HEK293 (cell line): ENCODE results near the gene SCN5A.

Experiments used
- CTCF ChIA-PET: fragments of 350-600 bp; formaldehyde crosslinking; extraction: SDS; loops from one replicate; lab custom pipeline; 2021; ENCODE audit warnings: antibody characterized with exemption; lab: Yijun Ruan, JAX
- POLR2A ChIA-PET: fragments of 300-600 bp; formaldehyde crosslinking; extraction: SDS; loops from one replicate; lab custom pipeline; 2020; ENCODE audit warnings: antibody characterized with exemption, inconsistent platforms; lab: Yijun Ruan, JAX
- H3K27ac ChIP-seq: fragments of 200-500 bp; sonication (Bioruptor generic); 2 replicates; pipeline ENCODE4 v1.5.1; 2014; ENCODE audit warnings: low read depth, low read length, control low read depth, inconsistent platforms; ENCODE audit errors: extremely low read depth
- H3K36me3 ChIP-seq, 2 experiments: fragments of 200-500 bp in 1 of 2; sonication (Bioruptor generic) in 1 of 2; 1 replicate in 1 of 2; 2 replicates in 1 of 2; pipeline ENCODE4 v1.5.1; 2014 to 2017; ENCODE audit warnings: inconsistent platforms in 2 of 2, low read length in 2 of 2; ENCODE audit not compliant: control insufficient read depth in 2 of 2, insufficient read depth in 1 of 2
- H3K4me1 ChIP-seq: fragments of 200-500 bp; sonication (Bioruptor generic); 2 replicates; pipeline ENCODE4 v1.5.1; 2014; ENCODE audit warnings: mild to moderate bottlenecking, low read length, inconsistent platforms; ENCODE audit not compliant: control insufficient read depth, insufficient read depth
- H3K4me3 ChIP-seq: 2 replicates; pipeline ENCODE4 v1.5.1; 2011; ENCODE audit warnings: low read depth, mild to moderate bottlenecking, control low read depth, low read length, moderate library complexity
- H3K9me3 ChIP-seq: fragments of 200-500 bp; sonication (Bioruptor generic); 2 replicates; pipeline ENCODE4 v1.5.1; 2014; ENCODE audit warnings: low read depth, low read length, inconsistent platforms; ENCODE audit not compliant: control insufficient read depth, insufficient read depth
- HOXA7 ChIP-seq: sonication (generic); formaldehyde crosslinking; IDR thresholded peaks from 2 replicates; pipeline ENCODE4 v1.8.1; 2022; ENCODE audit warnings: missing genetic modification reagents, borderline replicate concordance
- KLF9 ChIP-seq: fragments of 450-650 bp; formaldehyde crosslinking; IDR thresholded peaks from 2 replicates; pipeline ENCODE4 v1.5.1; 2016; ENCODE audit warnings: missing biosample characterization, missing genetic modification characterization, low read depth
- MYNN ChIP-seq: fragments of 450-650 bp; formaldehyde crosslinking; IDR thresholded peaks from 2 replicates; pipeline ENCODE4 v1.5.1; 2016; ENCODE audit warnings: missing biosample characterization, missing genetic modification characterization, borderline replicate concordance
- OVOL3 ChIP-seq: fragments of 450-650 bp; formaldehyde crosslinking; IDR thresholded peaks from 2 replicates; pipeline ENCODE4 v1.5.1; 2016; ENCODE audit warnings: missing biosample characterization, missing genetic modification characterization
- SP3 ChIP-seq: fragments of 450-650 bp; formaldehyde crosslinking; IDR thresholded peaks from 2 replicates; pipeline ENCODE4 v1.5.1; 2016; ENCODE audit warnings: missing biosample characterization, missing genetic modification characterization
- WT1 ChIP-seq: fragments of 450-650 bp; formaldehyde crosslinking; IDR thresholded peaks from 2 replicates; pipeline ENCODE4 v1.5.1; 2016; ENCODE audit warnings: missing biosample characterization, missing genetic modification characterization
- ZBTB8A ChIP-seq: fragments of 450-650 bp; formaldehyde crosslinking; IDR thresholded peaks from 2 replicates; pipeline ENCODE4 v1.5.1; 2016; ENCODE audit warnings: missing biosample characterization, missing genetic modification characterization
- ZFHX2 ChIP-seq: fragments of 450-650 bp; formaldehyde crosslinking; conservative IDR thresholded peaks from 2 replicates; pipeline ENCODE4 v1.5.1; 2016; ENCODE audit warnings: missing biosample characterization, missing genetic modification characterization
- ZFP37 ChIP-seq: fragments of 450-650 bp; formaldehyde crosslinking; IDR thresholded peaks from 2 replicates; pipeline ENCODE4 v1.5.1; 2016; ENCODE audit warnings: missing biosample characterization, missing genetic modification characterization
- ZIC2 ChIP-seq: fragments of 450-650 bp; formaldehyde crosslinking; IDR thresholded peaks from 2 replicates; pipeline ENCODE4 v1.5.1; 2016; ENCODE audit warnings: missing biosample characterization, missing genetic modification characterization
- ZNF10 ChIP-seq: fragments of 450-650 bp; formaldehyde crosslinking; IDR thresholded peaks from 2 replicates; pipeline ENCODE4 v1.5.1; 2017; ENCODE audit warnings: missing biosample characterization, missing genetic modification characterization
- ZNF132 ChIP-seq: fragments of 450-650 bp; formaldehyde crosslinking; IDR thresholded peaks from 2 replicates; pipeline ENCODE4 v1.5.1; 2017; ENCODE audit warnings: missing biosample characterization, missing genetic modification characterization, borderline replicate concordance
- ZNF140 ChIP-seq: fragments of 450-650 bp; formaldehyde crosslinking; IDR thresholded peaks from 2 replicates; pipeline ENCODE4 v1.5.1; 2016; ENCODE audit warnings: missing biosample characterization, missing genetic modification characterization
- ZNF16 ChIP-seq: fragments of 450-650 bp; formaldehyde crosslinking; IDR thresholded peaks from 2 replicates; pipeline ENCODE4 v1.5.1; 2016; ENCODE audit warnings: low read depth, missing biosample characterization, missing genetic modification characterization
- ZNF292 ChIP-seq: fragments of 450-650 bp; formaldehyde crosslinking; IDR thresholded peaks from 2 replicates; pipeline ENCODE4 v1.5.1; 2016; ENCODE audit warnings: low read depth, missing biosample characterization, missing genetic modification characterization, borderline replicate concordance
- ZNF324 ChIP-seq: fragments of 450-650 bp; formaldehyde crosslinking; IDR thresholded peaks from 2 replicates; pipeline ENCODE4 v1.5.1; 2016; ENCODE audit warnings: missing biosample characterization, missing genetic modification characterization
- ZNF350 ChIP-seq: fragments of 450-650 bp; formaldehyde crosslinking; IDR thresholded peaks from 2 replicates; pipeline ENCODE4 v1.5.0; 2017; ENCODE audit warnings: missing biosample characterization, mild to moderate bottlenecking, missing genetic modification characterization
- ZNF416 ChIP-seq: fragments of 450-650 bp; formaldehyde crosslinking; IDR thresholded peaks from 2 replicates; pipeline ENCODE4 v1.5.1; 2016; ENCODE audit warnings: missing biosample characterization, missing genetic modification characterization
- ZNF48 ChIP-seq: fragments of 450-650 bp; formaldehyde crosslinking; IDR thresholded peaks from 2 replicates; pipeline ENCODE4 v1.5.1; 2016; ENCODE audit warnings: missing biosample characterization, missing genetic modification characterization
- ZNF501 ChIP-seq: fragments of 450-650 bp; formaldehyde crosslinking; IDR thresholded peaks from 2 replicates; pipeline ENCODE4 v1.5.1; 2016; ENCODE audit warnings: missing biosample characterization, missing genetic modification characterization
- ZNF544 ChIP-seq: fragments of 450-650 bp; formaldehyde crosslinking; IDR thresholded peaks from 2 replicates; pipeline ENCODE4 v1.5.0; 2017; ENCODE audit warnings: missing biosample characterization, missing genetic modification characterization
- ZNF558 ChIP-seq: fragments of 450-650 bp; formaldehyde crosslinking; IDR thresholded peaks from 2 replicates; pipeline ENCODE4 v1.5.1; 2016; ENCODE audit warnings: missing biosample characterization, missing genetic modification characterization
- ZNF596 ChIP-seq: fragments of 450-650 bp; IDR thresholded peaks from 2 replicates; pipeline ENCODE4 v1.5.0; 2018; ENCODE audit warnings: missing biosample characterization, mild to moderate bottlenecking, missing genetic modification characterization, moderate library complexity
- ZNF843 ChIP-seq: fragments of 450-650 bp; formaldehyde crosslinking; IDR thresholded peaks from 2 replicates; pipeline ENCODE4 v1.5.1; 2016; ENCODE audit warnings: missing biosample characterization, missing genetic modification characterization
- TF ChIP-seq, protein P1 (sequence below): fragments of 450-650 bp; formaldehyde crosslinking; conservative IDR thresholded peaks from 2 replicates; pipeline ENCODE4 v1.5.1; 2016; ENCODE audit warnings: low read depth, missing biosample characterization, missing genetic modification characterization
- TF ChIP-seq, protein P2 (sequence below): fragments of 450-650 bp; formaldehyde crosslinking; IDR thresholded peaks from 2 replicates; pipeline ENCODE4 v1.5.1; 2017; ENCODE audit warnings: missing biosample characterization, missing genetic modification characterization
- TF ChIP-seq, protein P3 (sequence below): fragments of 450-650 bp; formaldehyde crosslinking; IDR thresholded peaks from 2 replicates; pipeline ENCODE4 v1.5.1; 2016; ENCODE audit warnings: missing biosample characterization, missing genetic modification characterization

Gene SCN5A

DNA sequence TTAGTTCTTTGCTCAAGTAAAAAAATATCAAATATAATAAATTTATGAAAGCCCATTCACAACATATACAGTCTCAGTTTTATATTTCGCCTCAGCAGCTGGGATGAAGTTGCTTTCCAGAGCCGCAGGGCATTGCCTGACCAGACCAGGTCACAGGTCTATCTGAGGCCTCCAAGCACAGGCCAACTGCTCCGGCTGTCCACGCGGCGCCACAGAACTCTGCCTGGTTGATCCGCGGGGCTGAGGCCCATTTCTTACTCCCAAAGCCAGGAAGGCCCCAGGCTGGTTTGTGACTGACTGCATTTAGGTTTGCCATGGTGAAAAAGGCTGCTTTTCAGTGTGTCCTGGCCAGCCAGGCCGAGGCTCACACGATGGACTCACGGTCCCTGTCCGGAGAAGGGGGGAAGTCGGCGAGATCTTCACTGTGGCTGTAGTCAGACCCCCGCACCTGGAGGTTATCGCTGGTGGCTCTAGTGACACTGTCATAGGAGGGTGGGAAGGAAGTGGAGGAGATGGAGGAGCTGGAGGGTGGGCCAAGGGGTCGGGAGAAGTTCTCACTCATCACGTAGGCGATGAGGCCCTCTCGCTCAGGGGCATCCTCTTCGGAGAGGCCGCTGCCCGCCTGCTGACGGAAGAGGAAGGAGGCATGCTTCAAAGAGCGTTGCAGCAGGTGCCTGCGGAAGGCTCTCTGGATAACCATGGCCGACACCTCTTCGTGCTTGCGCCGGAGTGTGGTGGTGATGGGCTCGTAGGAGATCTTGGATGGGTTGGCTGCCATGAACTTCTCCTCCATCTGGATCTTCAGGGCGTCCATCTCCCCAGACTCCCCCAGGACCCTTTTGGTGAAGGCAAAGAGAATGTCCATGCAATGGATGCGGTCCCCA is 99.3 kb downstream of the SCN5A start (continued):
- TF ChIP-seq, protein P1, sequence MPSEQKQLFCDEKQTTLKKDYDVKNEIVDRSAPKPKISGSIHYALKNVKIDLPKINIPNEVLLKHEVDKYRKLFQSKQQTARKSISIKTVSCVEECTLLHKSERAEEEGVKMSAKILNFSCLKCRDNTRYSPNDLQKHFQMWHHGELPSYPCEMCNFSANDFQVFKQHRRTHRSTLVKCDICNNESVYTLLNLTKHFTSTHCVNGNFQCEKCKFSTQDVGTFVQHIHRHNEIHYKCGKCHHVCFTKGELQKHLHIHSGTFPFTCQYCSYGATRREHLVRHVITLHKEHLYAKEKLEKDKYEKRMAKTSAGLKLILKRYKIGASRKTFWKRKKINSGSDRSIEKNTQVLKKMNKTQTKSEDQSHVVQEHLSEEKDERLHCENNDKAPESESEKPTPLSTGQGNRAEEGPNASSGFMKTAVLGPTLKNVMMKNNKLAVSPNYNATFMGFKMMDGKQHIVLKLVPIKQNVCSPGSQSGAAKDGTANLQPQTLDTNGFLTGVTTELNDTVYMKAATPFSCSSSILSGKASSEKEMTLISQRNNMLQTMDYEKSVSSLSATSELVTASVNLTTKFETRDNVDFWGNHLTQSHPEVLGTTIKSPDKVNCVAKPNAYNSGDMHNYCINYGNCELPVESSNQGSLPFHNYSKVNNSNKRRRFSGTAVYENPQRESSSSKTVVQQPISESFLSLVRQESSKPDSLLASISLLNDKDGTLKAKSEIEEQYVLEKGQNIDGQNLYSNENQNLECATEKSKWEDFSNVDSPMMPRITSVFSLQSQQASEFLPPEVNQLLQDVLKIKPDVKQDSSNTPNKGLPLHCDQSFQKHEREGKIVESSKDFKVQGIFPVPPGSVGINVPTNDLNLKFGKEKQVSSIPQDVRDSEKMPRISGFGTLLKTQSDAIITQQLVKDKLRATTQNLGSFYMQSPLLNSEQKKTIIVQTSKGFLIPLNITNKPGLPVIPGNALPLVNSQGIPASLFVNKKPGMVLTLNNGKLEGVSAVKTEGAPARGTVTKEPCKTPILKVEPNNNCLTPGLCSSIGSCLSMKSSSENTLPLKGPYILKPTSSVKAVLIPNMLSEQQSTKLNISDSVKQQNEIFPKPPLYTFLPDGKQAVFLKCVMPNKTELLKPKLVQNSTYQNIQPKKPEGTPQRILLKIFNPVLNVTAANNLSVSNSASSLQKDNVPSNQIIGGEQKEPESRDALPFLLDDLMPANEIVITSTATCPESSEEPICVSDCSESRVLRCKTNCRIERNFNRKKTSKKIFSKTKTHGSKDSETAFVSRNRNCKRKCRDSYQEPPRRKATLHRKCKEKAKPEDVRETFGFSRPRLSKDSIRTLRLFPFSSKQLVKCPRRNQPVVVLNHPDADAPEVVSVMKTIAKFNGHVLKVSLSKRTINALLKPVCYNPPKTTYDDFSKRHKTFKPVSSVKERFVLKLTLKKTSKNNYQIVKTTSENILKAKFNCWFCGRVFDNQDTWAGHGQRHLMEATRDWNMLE (tag by site-specific recombination) = no peak
- TF ChIP-seq ZBTB8A (tag by site-specific recombination) = no peak
- TF ChIP-seq ZNF292 (tag by site-specific recombination) = no peak
- no peak for TF ChIP-seq WT1
- no peak for TF ChIP-seq ZNF48
- TF ChIP-seq, all 188 proteins: peak for 0

DNA sequence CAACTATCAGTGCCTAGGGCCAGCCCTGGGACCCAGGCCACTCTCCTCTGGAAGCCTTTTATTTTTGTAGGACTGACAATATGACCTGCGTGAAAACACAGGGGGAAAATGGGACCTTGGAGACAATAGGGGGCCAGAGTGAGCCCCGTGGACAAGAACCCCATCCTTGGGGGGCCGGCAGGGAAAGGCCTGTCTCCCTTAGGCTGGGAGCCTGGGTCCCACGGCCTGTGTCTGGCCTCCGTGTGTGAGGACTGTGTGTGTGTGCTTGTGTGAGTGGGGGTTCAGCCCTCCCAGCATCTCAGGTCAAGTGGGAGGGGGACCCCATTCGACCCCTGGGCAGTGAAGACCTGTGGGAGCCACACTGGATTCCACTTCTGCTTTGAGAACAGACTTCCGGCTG is 100.0 kb downstream of the SCN5A start:
- POLR2A ChIA-PET = no interaction called here
- TF ChIP-seq ZNF132 (tag by site-specific recombination) = no peak
- TF ChIP-seq ZNF544 (tag by site-specific recombination) = no peak
- TF ChIP-seq ZNF501 (tag by site-specific recombination) = no peak
- no peak for TF ChIP-seq ZNF558 (tag by site-specific recombination)
- TF ChIP-seq ZNF843 (tag by site-specific recombination) = no peak
- no peak for TF ChIP-seq OVOL3 (tag by site-specific recombination)
- TF ChIP-seq ZFP37 (tag by site-specific recombination) = no peak
- TF ChIP-seq ZNF10 (tag by site-specific recombination) = no peak
- no peak for TF ChIP-seq KLF9 (tag by site-specific recombination)
- no peak for TF ChIP-seq ZNF324 (tag by site-specific recombination)
- no peak for TF ChIP-seq ZNF140 (tag by site-specific recombination)
- no peak for TF ChIP-seq SP3
- no peak for TF ChIP-seq ZIC2
- CTCF ChIA-PET = interaction anchor here (0.6 kb wide), 1 partner anchor 101 kb away, joined by 3 read pairs; no protein-coding TSS in a partner anchor
- Histone ChIP-seq H3K36me3 (no peaks in the 10 kb centered on the region), H3K9me3 (no peaks in the 10 kb centered on the region), H3K4me1 (no peaks in the 10 kb centered on the region), H3K27ac (no peak overlapping the region), H3K4me3 (no peak overlapping the region)

DNA sequence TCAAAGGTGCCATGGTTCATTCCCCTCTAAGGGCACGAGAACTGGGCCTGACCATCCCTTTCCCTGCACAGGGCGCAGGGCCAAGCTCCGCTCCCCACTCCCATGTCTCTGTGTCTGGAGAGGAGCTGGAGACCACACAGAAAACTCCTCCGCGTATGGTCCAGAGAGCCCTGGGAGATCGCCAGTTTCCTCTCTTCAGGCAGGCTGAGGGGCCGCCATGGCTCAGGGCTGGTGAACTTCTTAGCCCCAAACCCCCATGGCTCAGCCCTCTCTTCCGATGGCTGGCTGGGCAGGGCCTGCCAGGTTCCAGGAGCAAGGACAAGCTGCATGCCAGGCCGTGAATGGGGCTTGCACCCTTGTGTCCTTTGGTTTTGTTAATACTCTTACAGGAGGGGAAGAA is 100.4 kb downstream of the SCN5A start:
- Histone ChIP-seq H3K27ac (no peak overlapping the region), H3K36me3 (no peaks in the 10 kb centered on the region), H3K4me1 (no peaks in the 10 kb centered on the region), H3K4me3 (no peak overlapping the region), H3K9me3 (no peaks in the 10 kb centered on the region)
- ChIA-PET POLR2A (no interaction called here), CTCF (interaction anchor here (0.6 kb wide), 1 partner anchor 100 kb away, joined by 3 read pairs; no protein-coding TSS in a partner anchor)
- no peak for TF ChIP-seq ZFHX2
- TF ChIP-seq HOXA7 (CRISPR knock-in tag) = no peak
- TF ChIP-seq ZNF843 (tag by site-specific recombination) = no peak
- no peak for TF ChIP-seq OVOL3 (tag by site-specific recombination)
- TF ChIP-seq MYNN (tag by site-specific recombination) = no peak
- TF ChIP-seq ZNF596 (tag by site-specific recombination) = no peak
- no peak for TF ChIP-seq ZNF416 (tag by site-specific recombination)
- TF ChIP-seq, protein P2, sequence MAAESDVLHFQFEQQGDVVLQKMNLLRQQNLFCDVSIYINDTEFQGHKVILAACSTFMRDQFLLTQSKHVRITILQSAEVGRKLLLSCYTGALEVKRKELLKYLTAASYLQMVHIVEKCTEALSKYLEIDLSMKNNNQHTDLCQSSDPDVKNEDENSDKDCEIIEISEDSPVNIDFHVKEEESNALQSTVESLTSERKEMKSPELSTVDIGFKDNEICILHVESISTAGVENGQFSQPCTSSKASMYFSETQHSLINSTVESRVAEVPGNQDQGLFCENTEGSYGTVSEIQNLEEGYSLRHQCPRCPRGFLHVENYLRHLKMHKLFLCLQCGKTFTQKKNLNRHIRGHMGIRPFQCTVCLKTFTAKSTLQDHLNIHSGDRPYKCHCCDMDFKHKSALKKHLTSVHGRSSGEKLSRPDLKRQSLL (tag by site-specific recombination) = no peak
- no peak for TF ChIP-seq ZNF350 (tag by site-specific recombination)
- TF ChIP-seq ZNF16 (tag by site-specific recombination) = no peak
- TF ChIP-seq, protein P3, sequence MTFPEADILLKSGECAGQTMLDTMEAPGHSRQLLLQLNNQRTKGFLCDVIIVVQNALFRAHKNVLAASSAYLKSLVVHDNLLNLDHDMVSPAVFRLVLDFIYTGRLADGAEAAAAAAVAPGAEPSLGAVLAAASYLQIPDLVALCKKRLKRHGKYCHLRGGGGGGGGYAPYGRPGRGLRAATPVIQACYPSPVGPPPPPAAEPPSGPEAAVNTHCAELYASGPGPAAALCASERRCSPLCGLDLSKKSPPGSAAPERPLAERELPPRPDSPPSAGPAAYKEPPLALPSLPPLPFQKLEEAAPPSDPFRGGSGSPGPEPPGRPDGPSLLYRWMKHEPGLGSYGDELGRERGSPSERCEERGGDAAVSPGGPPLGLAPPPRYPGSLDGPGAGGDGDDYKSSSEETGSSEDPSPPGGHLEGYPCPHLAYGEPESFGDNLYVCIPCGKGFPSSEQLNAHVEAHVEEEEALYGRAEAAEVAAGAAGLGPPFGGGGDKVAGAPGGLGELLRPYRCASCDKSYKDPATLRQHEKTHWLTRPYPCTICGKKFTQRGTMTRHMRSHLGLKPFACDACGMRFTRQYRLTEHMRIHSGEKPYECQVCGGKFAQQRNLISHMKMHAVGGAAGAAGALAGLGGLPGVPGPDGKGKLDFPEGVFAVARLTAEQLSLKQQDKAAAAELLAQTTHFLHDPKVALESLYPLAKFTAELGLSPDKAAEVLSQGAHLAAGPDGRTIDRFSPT (tag by site-specific recombination) = no peak
